Measurements from ENCODE around the gene MED12.

MED12 gene

GRCh38 chrX:71118032-71118984 is at the start of gene MED12:
Gene MED12, plus strand, starts transcription at chrX:71118596. Its CDS starts 159 bp downstream, at chrX:71118755.
- DNase-seq = peak; percentile 91

- no peak for DNase-seq
Measured at GRCh38 chrX:71070531-71070930, 47.9 kb upstream of the MED12 start.

GRCh38 chrX:71081330-71082123 is 36.9 kb upstream of the MED12 start:
- no peak for DNase-seq

GRCh38 chrX:71082124-71082647 is 36.2 kb upstream of the MED12 start:
- DNase-seq = no peak

- no peak for DNase-seq
Measured at GRCh38 chrX:71082822-71083221, 35.6 kb upstream of the MED12 start.

- no peak for DNase-seq
Measured at GRCh38 chrX:71085900-71086299, 32.5 kb upstream of the MED12 start.

GRCh38 chrX:71091263-71091662 is 27.1 kb upstream of the MED12 start:
- no peak for DNase-seq

GRCh38 chrX:71095033-71095432 is 23.4 kb upstream of the MED12 start:
- DNase-seq = no peak

GRCh38 chrX:71095555-71095980 is 22.8 kb upstream of the MED12 start, which contains the start of gene FOXO4:
Gene FOXO4, plus strand, starts transcription at chrX:71095851. Its CDS starts 678 bp downstream, at chrX:71096529.
- DNase-seq = peak; percentile 76

GRCh38 chrX:71095981-71096759 is 22.2 kb upstream of the MED12 start:
- peak; percentile 28 for DNase-seq

- no peak for DNase-seq
Measured at GRCh38 chrX:71096760-71097032, 21.7 kb upstream of the MED12 start.

GRCh38 chrX:71098302-71098701 is 20.1 kb upstream of the MED12 start:
- DNase-seq = peak; percentile 15

GRCh38 chrX:71098951-71099506 is 19.4 kb upstream of the MED12 start:
- DNase-seq = no peak

- DNase-seq = no peak
Measured at GRCh38 chrX:71099736-71100135, 18.7 kb upstream of the MED12 start.

GRCh38 chrX:71100581-71101505 is 17.6 kb upstream of the MED12 start:
- DNase-seq = no peak

- no peak for DNase-seq
Measured at GRCh38 chrX:71102292-71102691, 16.1 kb upstream of the MED12 start.

- DNase-seq = no peak
Measured at GRCh38 chrX:71103110-71103983, 15.0 kb upstream of the MED12 start.

- DNase-seq = no peak
Measured at GRCh38 chrX:71105628-71106027, 12.8 kb upstream of the MED12 start.

- DNase-seq = no peak
Measured at GRCh38 chrX:71106427-71106826, 12.0 kb upstream of the MED12 start, which contains the start of gene CXorf65. Gene CXorf65, minus strand, starts transcription at chrX:71106740. Its CDS starts 184 bp downstream, at chrX:71106556.

GRCh38 chrX:71107245-71107644 is 11.2 kb upstream of the MED12 start:
- DNase-seq = no peak
